GM08714 (cell line): ENCODE measurements around the gene EIF4EBP2.

Experiments
- H3K4me3 ChIP-seq: fragments of 200-500 bp; sonication (Bioruptor generic); 2 replicates; pipeline ENCODE4 v1.5.1; 2014; ENCODE audit warnings: mild to moderate bottlenecking, low read length, inconsistent platforms
- ZNF274 ChIP-seq: IDR thresholded peaks from 2 replicates; pipeline ENCODE4 v1.6.1; 2012; ENCODE audit warnings: mild to moderate bottlenecking, low read depth, low read length

Gene EIF4EBP2

GRCh38 chr10:70457759-70458305 lies 53.9 kb downstream of the EIF4EBP2 start:
- no peak for TF ChIP-seq ZNF274
- H3K4me3 ChIP-seq, result no peak overlapping the region

GRCh38 chr10:70458329-70459060 lies 54.5 kb downstream of the EIF4EBP2 start:
- no peak overlapping the region for H3K4me3 ChIP-seq

GRCh38 chr10:70459061-70459773 lies 55.3 kb downstream of the EIF4EBP2 start:
- H3K4me3 ChIP-seq, result no peak overlapping the region
- TF ChIP-seq ZNF274, result no peak

More at GRCh38 chr10:70458329-70459060, 54.5 kb downstream of the EIF4EBP2 start:
- no peak for TF ChIP-seq ZNF274

GRCh38 chr10:70459774-70460490 lies 56.0 kb downstream of the EIF4EBP2 start:
- no peak for TF ChIP-seq ZNF274
- no peak overlapping the region for H3K4me3 ChIP-seq

GRCh38 chr10:70461397-70462348 lies 57.7 kb downstream of the EIF4EBP2 start:
- no peak overlapping the region for H3K4me3 ChIP-seq
- TF ChIP-seq ZNF274, result no peak

GRCh38 chr10:70462349-70462984 lies 58.5 kb downstream of the EIF4EBP2 start:
- no peak overlapping the region for H3K4me3 ChIP-seq
- no peak for TF ChIP-seq ZNF274

GRCh38 chr10:70465278-70465677 lies 61.3 kb downstream of the EIF4EBP2 start:
- H3K4me3 ChIP-seq, result no peak overlapping the region
- no peak for TF ChIP-seq ZNF274

- no peak for TF ChIP-seq ZNF274
Observed at GRCh38 chr10:70465832-70466231, 61.9 kb downstream of the EIF4EBP2 start.

GRCh38 chr10:70466951-70467350 lies 63.0 kb downstream of the EIF4EBP2 start:
- TF ChIP-seq ZNF274, result no peak
- no peak overlapping the region for H3K4me3 ChIP-seq

More at GRCh38 chr10:70465832-70466231, 61.9 kb downstream of the EIF4EBP2 start:
- H3K4me3 ChIP-seq, result no peak overlapping the region

- H3K4me3 ChIP-seq, result no peak overlapping the region
- no peak for TF ChIP-seq ZNF274
Observed at GRCh38 chr10:70472799-70473454, 69.0 kb downstream of the EIF4EBP2 start.

GRCh38 chr10:70474780-70475179 lies 70.8 kb downstream of the EIF4EBP2 start:
- no peak overlapping the region for H3K4me3 ChIP-seq
- TF ChIP-seq ZNF274, result no peak

GRCh38 chr10:70475661-70476060 lies 71.7 kb downstream of the EIF4EBP2 start:
- no peak for TF ChIP-seq ZNF274
- H3K4me3 ChIP-seq, result no peak overlapping the region
